HEK293 (cell line): ENCODE data around the gene S1PR2.

Experiments
- CTCF ChIA-PET: fragments of 350-600 bp; formaldehyde crosslinking; extraction: SDS; loops from one replicate; lab custom pipeline; 2021; ENCODE audit warnings: antibody characterized with exemption; lab: Yijun Ruan, JAX
- POLR2A ChIA-PET: fragments of 300-600 bp; formaldehyde crosslinking; extraction: SDS; loops from one replicate; lab custom pipeline; 2020; ENCODE audit warnings: antibody characterized with exemption, inconsistent platforms; lab: Yijun Ruan, JAX
- H3K27ac ChIP-seq: fragments of 200-500 bp; sonication (Bioruptor generic); 2 replicates; pipeline ENCODE4 v1.5.1; 2014; ENCODE audit warnings: low read depth, low read length, control low read depth, inconsistent platforms; ENCODE audit errors: extremely low read depth
- H3K36me3 ChIP-seq, 2 experiments: fragments of 200-500 bp in 1 of 2; sonication (Bioruptor generic) in 1 of 2; 1 replicate in 1 of 2; 2 replicates in 1 of 2; pipeline ENCODE4 v1.5.1; 2014 to 2017; ENCODE audit warnings: inconsistent platforms in 2 of 2, low read length in 2 of 2; ENCODE audit not compliant: control insufficient read depth in 2 of 2, insufficient read depth in 1 of 2
- H3K4me1 ChIP-seq: fragments of 200-500 bp; sonication (Bioruptor generic); 2 replicates; pipeline ENCODE4 v1.5.1; 2014; ENCODE audit warnings: mild to moderate bottlenecking, low read length, inconsistent platforms; ENCODE audit not compliant: control insufficient read depth, insufficient read depth
- H3K4me3 ChIP-seq: 2 replicates; pipeline ENCODE4 v1.5.1; 2011; ENCODE audit warnings: low read depth, mild to moderate bottlenecking, control low read depth, low read length, moderate library complexity
- H3K9me3 ChIP-seq: fragments of 200-500 bp; sonication (Bioruptor generic); 2 replicates; pipeline ENCODE4 v1.5.1; 2014; ENCODE audit warnings: low read depth, low read length, inconsistent platforms; ENCODE audit not compliant: control insufficient read depth, insufficient read depth
- EGR2 ChIP-seq: fragments of 450-650 bp; formaldehyde crosslinking; IDR thresholded peaks from 2 replicates; pipeline ENCODE4 v1.5.1; 2016; ENCODE audit warnings: low read depth, missing biosample characterization, missing genetic modification characterization
- HIC1 ChIP-seq: fragments of 450-650 bp; formaldehyde crosslinking; IDR thresholded peaks from 2 replicates; pipeline ENCODE4 v1.5.1; 2016; ENCODE audit warnings: missing biosample characterization, missing genetic modification characterization
- KLF16 ChIP-seq: fragments of 450-650 bp; formaldehyde crosslinking; IDR thresholded peaks from 2 replicates; pipeline ENCODE4 v1.5.1; 2017; ENCODE audit warnings: missing biosample characterization, missing genetic modification characterization
- PRDM10 ChIP-seq: fragments of 450-650 bp; formaldehyde crosslinking; IDR thresholded peaks from 2 replicates; pipeline ENCODE4 v1.5.1; 2016; ENCODE audit warnings: missing biosample characterization, missing genetic modification characterization
- PRDM6 ChIP-seq: fragments of 450-650 bp; formaldehyde crosslinking; IDR thresholded peaks from 2 replicates; pipeline ENCODE4 v1.5.1; 2017; ENCODE audit warnings: missing biosample characterization, missing genetic modification characterization
- WT1 ChIP-seq: fragments of 450-650 bp; formaldehyde crosslinking; IDR thresholded peaks from 2 replicates; pipeline ENCODE4 v1.5.1; 2016; ENCODE audit warnings: missing biosample characterization, missing genetic modification characterization
- ZBTB26 ChIP-seq: fragments of 450-650 bp; formaldehyde crosslinking; optimal IDR thresholded peaks from 2 replicates; pipeline ENCODE3; 2016; ENCODE audit warnings: missing biosample characterization, mild to moderate bottlenecking, missing genetic modification characterization
- ZEB2 ChIP-seq: fragments of 450-650 bp; formaldehyde crosslinking; IDR thresholded peaks from 2 replicates; pipeline ENCODE4 v1.5.1; 2016; ENCODE audit warnings: missing biosample characterization, missing genetic modification characterization
- ZFHX2 ChIP-seq: fragments of 450-650 bp; formaldehyde crosslinking; conservative IDR thresholded peaks from 2 replicates; pipeline ENCODE4 v1.5.1; 2016; ENCODE audit warnings: missing biosample characterization, missing genetic modification characterization
- ZIC2 ChIP-seq: fragments of 450-650 bp; formaldehyde crosslinking; IDR thresholded peaks from 2 replicates; pipeline ENCODE4 v1.5.1; 2016; ENCODE audit warnings: missing biosample characterization, missing genetic modification characterization
- ZNF146 ChIP-seq: fragments of 450-650 bp; formaldehyde crosslinking; IDR thresholded peaks from 2 replicates; pipeline ENCODE4 v1.5.1; 2016; ENCODE audit warnings: missing biosample characterization, missing genetic modification characterization
- ZNF211 ChIP-seq: fragments of 450-650 bp; formaldehyde crosslinking; IDR thresholded peaks from 2 replicates; pipeline ENCODE4 v1.5.1; 2016; ENCODE audit warnings: low read depth, missing biosample characterization, missing genetic modification characterization
- ZNF26 ChIP-seq: fragments of 450-650 bp; formaldehyde crosslinking; IDR thresholded peaks from 2 replicates; pipeline ENCODE4 v1.5.1; 2016; ENCODE audit warnings: missing biosample characterization, missing genetic modification characterization
- ZNF529 ChIP-seq: fragments of 450-650 bp; formaldehyde crosslinking; IDR thresholded peaks from 2 replicates; pipeline ENCODE4 v1.5.1; 2017; ENCODE audit warnings: missing genetic modification characterization, missing biosample characterization; ENCODE audit not compliant: insufficient replicate concordance
- ZNF561 ChIP-seq: fragments of 450-650 bp; IDR thresholded peaks from 2 replicates; pipeline ENCODE4 v1.5.1; 2018; ENCODE audit warnings: missing biosample characterization, missing genetic modification characterization, borderline replicate concordance
- ZNF623 ChIP-seq: fragments of 450-650 bp; formaldehyde crosslinking; IDR thresholded peaks from 2 replicates; pipeline ENCODE4 v1.5.1; 2016; ENCODE audit warnings: missing biosample characterization, missing genetic modification characterization
- ZNF670 ChIP-seq: fragments of 450-650 bp; formaldehyde crosslinking; IDR thresholded peaks from 2 replicates; pipeline ENCODE4 v1.5.1; 2016; ENCODE audit warnings: missing biosample characterization, missing genetic modification characterization, low read depth
- ZNF791 ChIP-seq: fragments of 450-650 bp; formaldehyde crosslinking; IDR thresholded peaks from 2 replicates; pipeline ENCODE4 v1.5.1; 2016; ENCODE audit warnings: missing biosample characterization, missing genetic modification characterization
- ZSCAN16 ChIP-seq: fragments of 450-650 bp; formaldehyde crosslinking; IDR thresholded peaks from 2 replicates; pipeline ENCODE4 v1.5.1; 2016; ENCODE audit warnings: missing biosample characterization, missing genetic modification characterization
- ZSCAN18 ChIP-seq: fragments of 450-650 bp; formaldehyde crosslinking; IDR thresholded peaks from 2 replicates; pipeline ENCODE4 v1.5.1; 2016; ENCODE audit warnings: missing biosample characterization, missing genetic modification characterization
- ZSCAN4 ChIP-seq: fragments of 450-650 bp; formaldehyde crosslinking; IDR thresholded peaks from 2 replicates; pipeline ENCODE4 v1.5.1; 2017; ENCODE audit warnings: missing biosample characterization, missing genetic modification characterization

The S1PR2 gene

GRCh38 chr19:10231612-10232228, 589 bp upstream of the S1PR2 start (continued):
- no peak for TF ChIP-seq ZSCAN4
- no peak for TF ChIP-seq ZIC2 (tag by site-specific recombination)
- no peak for TF ChIP-seq ZNF529
- no peak for TF ChIP-seq ZNF211 (tag by site-specific recombination)
- no peak for TF ChIP-seq ZNF561
- TF ChIP-seq, all 188 proteins: peak for 5

- ChIA-PET POLR2A (interaction anchor here (1.0 to 1.3 kb wide), 3 partner anchors 10 to 403 kb away, joined by 3 read pairs; partner anchors contain the start of genes MRPL4 and UBL5), CTCF (interaction anchor here (0.6 to 0.7 kb wide), 2 partner anchors 43 to 53 kb away, joined by 3 to 5 read pairs; no protein-coding TSS in a partner anchor)
- Histone ChIP-seq H3K27ac (peak overlapping the region; percentile 74; the same call in 1 of the 2 replicates), H3K36me3 (no peaks in the 10 kb centered on the region), H3K9me3 (no peaks in the 10 kb centered on the region), H3K4me1 (no peaks in the 10 kb centered on the region), H3K4me3 (peak overlapping the region; percentile 78)
- TF ChIP-seq ZBTB26 (tag by site-specific recombination): peak; percentile 20
- TF ChIP-seq ZFHX2 (tag by site-specific recombination): peak; percentile 78
- no peak for TF ChIP-seq WT1 (tag by site-specific recombination)
- TF ChIP-seq KLF16 (tag by site-specific recombination): no peak
- peak; percentile 60; the same call in 1 of the 2 replicates for TF ChIP-seq HIC1
- TF ChIP-seq ZSCAN16 (tag by site-specific recombination): no peak
- no peak for TF ChIP-seq ZNF623 (tag by site-specific recombination)
- no peak for TF ChIP-seq PRDM6 (tag by site-specific recombination)
- no peak for TF ChIP-seq ZSCAN18 (tag by site-specific recombination)
- TF ChIP-seq ZNF26: no peak
- 0 out of 2 replicates have a peak, but pooled peaks have one; percentile 6 for TF ChIP-seq PRDM10 (tag by site-specific recombination)
- TF ChIP-seq ZNF791 (tag by site-specific recombination): no peak
- no peak for TF ChIP-seq ZNF146 (tag by site-specific recombination)
- no peak for TF ChIP-seq ZNF670 (tag by site-specific recombination)
- TF ChIP-seq EGR2 (tag by site-specific recombination): peak; percentile 67
- peak; percentile 9; the same call in 1 of the 2 replicates for TF ChIP-seq ZIC2 (tag by site-specific recombination)
- peak; percentile 19; the same call in 1 of the 2 replicates for TF ChIP-seq ZEB2 (tag by site-specific recombination)
Observed at GRCh38 chr19:10230173-10230860, 814 bp downstream of the S1PR2 start.
